GM19395 (cell line): ENCODE measurements around the gene PKP1.

Source experiments
- ATAC-seq: cut with Tn5 transposase; IDR thresholded peaks from one replicate; pipeline ENCODE4 v1.9.1; 2021; ENCODE audit warnings: mild to moderate bottlenecking, moderate library complexity; ENCODE audit not compliant: unreplicated experiment

Gene PKP1

GRCh38 chr1:201281573-201281972 is 1.7 kb upstream of the PKP1 start:
- ATAC-seq, result no peak

GRCh38 chr1:201282216-201282615 is 1.1 kb upstream of the PKP1 start:
- no peak for ATAC-seq

- ATAC-seq, result no peak
Measured at GRCh38 chr1:201283836-201284553, 689 bp downstream of the PKP1 start.

- ATAC-seq, result no peak
Measured at GRCh38 chr1:201284636-201285035, 1.3 kb downstream of the PKP1 start.

- no peak for ATAC-seq
Measured at GRCh38 chr1:201285846-201286245, 2.5 kb downstream of the PKP1 start.

GRCh38 chr1:201286445-201286844 is 3.1 kb downstream of the PKP1 start:
- ATAC-seq, result no peak

GRCh38 chr1:201288007-201288406 is 4.7 kb downstream of the PKP1 start:
- no peak for ATAC-seq

GRCh38 chr1:201288765-201289164 is 5.5 kb downstream of the PKP1 start:
- ATAC-seq, result no peak

- no peak for ATAC-seq
Measured at GRCh38 chr1:201290551-201290950, 7.2 kb downstream of the PKP1 start.

GRCh38 chr1:201291916-201292315 is 8.6 kb downstream of the PKP1 start:
- no peak for ATAC-seq

GRCh38 chr1:201294876-201295275 is 11.6 kb downstream of the PKP1 start:
- ATAC-seq, result no peak

- ATAC-seq, result no peak
Measured at GRCh38 chr1:201295346-201295745, 12.0 kb downstream of the PKP1 start.

GRCh38 chr1:201295861-201296260 is 12.6 kb downstream of the PKP1 start:
- no peak for ATAC-seq

GRCh38 chr1:201296352-201296751 is 13.0 kb downstream of the PKP1 start:
- no peak for ATAC-seq

- no peak for ATAC-seq
Measured at GRCh38 chr1:201298396-201299381, 15.4 kb downstream of the PKP1 start.

GRCh38 chr1:201299968-201300367 is 16.7 kb downstream of the PKP1 start:
- no peak for ATAC-seq

GRCh38 chr1:201300641-201301040 is 17.3 kb downstream of the PKP1 start:
- no peak for ATAC-seq

GRCh38 chr1:201302163-201303152 is 19.2 kb downstream of the PKP1 start:
- ATAC-seq, result no peak

GRCh38 chr1:201304126-201304525 is 20.8 kb downstream of the PKP1 start:
- ATAC-seq, result no peak

- no peak for ATAC-seq
Measured at GRCh38 chr1:201305815-201306214, 22.5 kb downstream of the PKP1 start.

- ATAC-seq, result no peak
Measured at GRCh38 chr1:201307231-201307630, 23.9 kb downstream of the PKP1 start.
